GM19193 (cell line): Measurements from ENCODE around the gene CWH43.

ENCODE experiments used
- POLR2A ChIP-seq: IDR thresholded peaks from 4 replicates; pipeline ENCODE4 v1.6.1; 2011; ENCODE audit not compliant: insufficient read depth, insufficient read length; ENCODE audit errors: extremely low read depth

CWH43 gene

DNA sequence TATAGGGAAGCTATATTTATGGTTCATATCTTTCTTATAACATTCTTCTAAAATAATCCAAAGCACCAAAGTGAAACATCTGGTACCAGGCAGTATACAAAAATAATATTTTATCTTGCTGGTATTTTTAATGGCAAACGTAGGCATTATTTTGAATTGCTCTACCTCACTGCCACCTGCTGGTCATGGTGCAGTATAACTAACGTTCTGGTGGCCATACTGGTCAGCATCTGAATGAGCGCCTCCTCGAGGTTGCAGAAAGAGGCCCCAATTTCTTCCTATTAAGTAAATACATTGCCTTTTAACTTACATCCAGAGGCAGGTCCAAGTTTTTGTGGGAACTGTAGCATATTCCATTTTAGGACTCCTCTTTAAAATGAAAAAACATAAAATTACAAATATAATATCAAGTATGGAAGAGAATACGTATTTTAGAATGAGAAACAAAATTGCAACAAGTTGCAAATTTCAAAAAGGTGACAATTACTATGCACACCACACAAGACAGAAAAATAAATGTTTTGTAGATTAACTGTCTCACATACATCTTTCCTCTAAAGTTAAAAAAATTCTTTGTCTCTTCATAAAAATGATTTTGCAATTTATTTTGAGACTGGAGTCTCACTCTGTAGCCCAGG is 22.9 kb upstream of the CWH43 start:
- no peak for TF ChIP-seq POLR2A

DNA sequence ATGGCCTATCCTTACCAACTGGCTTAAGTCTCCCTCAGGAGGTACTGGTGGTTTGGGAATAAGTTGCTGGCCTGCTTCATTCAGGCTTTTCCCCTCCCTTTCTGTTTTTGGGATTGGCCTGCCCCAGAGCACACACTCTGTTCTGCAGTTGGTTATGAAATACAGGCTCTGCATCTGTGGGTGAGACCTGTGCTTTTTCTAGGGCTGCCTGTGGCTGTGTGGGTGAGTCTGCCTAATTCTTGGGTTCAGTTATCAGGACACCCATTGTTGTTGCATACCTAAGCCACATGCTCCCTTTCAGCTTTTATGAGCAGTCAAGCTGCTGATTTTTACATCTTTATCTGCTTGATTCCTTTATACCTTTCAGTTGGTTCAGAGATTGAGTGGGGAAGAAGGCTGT is 19.0 kb upstream of the CWH43 start:
- TF ChIP-seq POLR2A = no peak

DNA sequence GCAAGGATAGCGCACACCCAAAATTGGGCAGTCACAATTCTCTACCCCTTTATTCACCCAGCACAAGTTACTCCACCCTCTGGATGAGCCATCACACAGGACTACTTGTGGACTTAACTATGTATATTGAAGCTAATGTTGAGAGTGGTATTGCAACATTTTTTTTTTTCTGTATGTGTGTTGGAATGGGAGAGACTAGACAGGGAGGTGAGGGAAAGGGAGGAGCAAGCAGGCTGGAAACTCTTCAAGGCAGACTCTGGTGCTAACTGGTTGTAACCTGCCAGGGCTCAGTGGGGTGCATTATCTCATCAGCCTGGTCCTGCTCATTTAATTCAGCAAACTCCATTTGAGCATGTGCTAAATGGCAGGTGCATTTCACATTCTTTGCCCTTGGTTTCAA is 18.4 kb upstream of the CWH43 start:
- TF ChIP-seq POLR2A = no peak

DNA sequence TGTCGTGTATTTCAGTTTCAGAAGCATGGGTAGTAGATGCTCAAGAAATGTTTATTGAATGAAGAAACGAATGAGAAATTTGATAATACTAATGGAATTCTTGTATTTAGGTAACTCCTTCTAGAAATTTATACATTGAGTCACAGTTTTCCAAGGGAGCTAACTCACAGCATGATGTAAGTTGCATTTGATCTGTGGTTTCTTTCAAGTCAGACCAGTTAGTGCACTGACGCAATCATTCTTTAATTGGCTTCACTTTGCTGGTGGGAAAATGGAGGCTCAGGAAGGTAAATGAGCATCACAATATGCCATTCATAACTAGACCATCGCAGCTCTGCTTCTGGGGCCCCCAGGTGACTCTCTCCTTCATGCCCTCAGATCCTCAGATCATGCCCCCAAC is 17.3 kb upstream of the CWH43 start:
- no peak for TF ChIP-seq POLR2A

DNA sequence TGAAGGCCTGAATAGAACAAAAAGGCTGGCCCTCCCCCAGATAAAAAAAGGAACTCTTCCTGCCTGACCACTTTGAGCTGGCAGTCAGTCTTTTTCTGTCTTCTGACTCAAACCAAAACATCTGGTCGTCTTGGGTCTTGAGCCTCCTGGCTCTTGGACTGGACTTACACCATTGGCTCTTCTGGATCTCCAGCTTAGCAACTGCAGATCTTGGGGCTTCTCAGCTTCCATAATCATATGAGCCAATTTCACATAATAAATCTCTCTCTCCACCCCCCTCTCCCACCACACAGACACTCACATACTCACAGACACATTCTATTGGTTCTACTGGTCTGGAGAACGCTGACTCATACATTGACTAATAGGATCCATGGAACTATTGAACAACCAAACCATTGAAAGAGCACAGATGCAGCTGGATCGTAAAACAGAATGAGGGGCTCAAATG is 15.6 kb upstream of the CWH43 start:
- TF ChIP-seq POLR2A = no peak

DNA sequence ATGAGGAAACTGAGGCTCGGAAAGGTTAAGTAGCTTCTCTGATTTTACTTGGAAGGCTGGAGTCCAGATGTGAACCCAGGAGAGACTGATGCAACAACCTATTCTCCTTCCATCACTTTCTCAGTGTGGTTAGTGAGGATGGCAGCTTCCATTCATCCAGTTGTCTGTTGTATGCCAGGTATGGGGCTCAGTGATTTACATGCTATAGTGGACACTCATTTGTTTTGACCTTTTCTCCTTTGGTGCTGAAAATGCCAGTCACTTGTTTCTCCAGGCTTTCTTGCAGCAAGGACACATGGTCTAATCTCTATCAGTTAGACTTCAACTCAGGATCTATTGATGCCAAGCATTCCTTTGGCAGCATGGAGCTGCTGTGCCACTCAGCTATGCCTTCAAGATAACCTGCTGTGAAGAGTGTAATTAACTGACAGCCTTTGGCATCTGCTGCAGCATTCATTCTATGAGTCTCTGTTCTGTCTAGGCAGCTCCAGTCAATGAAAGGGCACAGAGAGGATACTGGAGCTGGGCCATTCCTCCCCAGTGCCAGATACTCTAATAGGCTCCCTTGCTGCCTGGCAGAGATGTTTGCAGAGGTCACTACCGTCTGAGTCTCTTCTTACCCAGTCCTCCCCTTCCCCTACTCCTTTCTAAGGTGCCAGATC is 11.0 kb upstream of the CWH43 start:
- no peak for TF ChIP-seq POLR2A

DNA sequence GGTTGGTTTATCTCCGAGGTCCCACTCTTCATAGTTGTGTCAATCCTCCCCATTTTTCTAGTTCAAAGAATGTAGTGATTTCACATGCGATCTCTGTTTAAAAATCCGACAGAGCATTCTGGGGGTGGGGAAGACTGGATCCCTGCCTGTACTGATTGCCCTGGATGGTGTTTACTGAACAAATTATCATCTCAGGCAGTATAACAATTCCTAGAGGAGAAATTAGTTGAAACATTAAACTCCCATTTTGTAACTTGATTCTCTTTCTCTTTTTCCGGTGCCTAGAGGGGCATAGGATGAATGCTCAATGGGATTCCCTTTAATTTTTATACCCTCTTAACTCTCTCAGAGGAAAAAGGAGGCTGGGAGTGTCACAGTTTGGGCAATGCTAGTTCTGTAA is 10.0 kb upstream of the CWH43 start:
- no peak for TF ChIP-seq POLR2A

DNA sequence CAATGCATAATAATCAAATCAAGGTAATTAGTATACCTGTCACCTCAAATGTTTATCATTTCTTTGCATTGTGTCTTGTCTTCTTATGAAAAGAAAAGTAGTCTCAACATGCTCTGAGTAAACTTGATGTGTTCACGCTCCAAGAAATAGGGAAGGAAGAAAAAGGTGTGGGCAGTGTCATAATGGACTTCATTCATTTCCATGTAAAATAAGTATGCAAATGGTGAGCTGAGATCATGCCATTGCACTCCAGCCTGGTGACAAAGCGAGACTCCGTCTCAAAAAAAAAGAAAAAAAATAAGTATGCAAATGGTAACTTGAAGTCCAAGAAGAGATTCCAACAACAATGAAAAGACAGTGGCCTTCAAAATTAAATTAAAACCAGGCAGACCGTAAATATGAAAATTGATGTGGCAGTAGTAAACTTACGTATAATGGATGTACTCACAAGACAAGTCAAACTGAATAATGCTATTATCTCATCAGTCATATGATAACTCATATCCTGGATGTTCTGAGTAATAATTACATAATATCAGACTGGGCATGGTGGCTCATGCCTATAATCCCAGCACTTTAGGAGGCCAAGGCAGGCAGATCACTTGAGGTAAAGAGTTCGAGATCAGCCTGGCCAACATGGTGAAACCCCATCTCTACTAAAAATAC is 6.0 kb upstream of the CWH43 start:
- no peak for TF ChIP-seq POLR2A

DNA sequence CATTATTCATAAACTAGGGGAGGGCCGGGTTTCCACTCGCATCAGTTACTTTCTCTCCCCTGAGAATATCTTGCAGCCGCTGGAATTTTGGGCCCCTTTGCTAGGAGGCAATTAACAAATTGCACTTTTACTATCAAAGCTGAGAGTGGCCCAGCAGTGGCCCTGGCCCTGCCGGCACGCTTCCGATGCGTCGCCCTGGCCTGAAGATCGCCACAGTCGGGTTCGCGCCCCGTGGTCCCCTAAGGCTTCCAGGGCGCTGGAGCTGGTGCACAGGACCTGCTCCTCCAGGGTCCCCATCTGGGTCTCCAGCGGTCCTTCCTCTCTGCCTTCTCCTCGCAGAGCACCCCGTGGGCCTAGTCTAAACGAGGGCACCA is 486 bp upstream of the CWH43 start:
- no peak for TF ChIP-seq POLR2A

DNA sequence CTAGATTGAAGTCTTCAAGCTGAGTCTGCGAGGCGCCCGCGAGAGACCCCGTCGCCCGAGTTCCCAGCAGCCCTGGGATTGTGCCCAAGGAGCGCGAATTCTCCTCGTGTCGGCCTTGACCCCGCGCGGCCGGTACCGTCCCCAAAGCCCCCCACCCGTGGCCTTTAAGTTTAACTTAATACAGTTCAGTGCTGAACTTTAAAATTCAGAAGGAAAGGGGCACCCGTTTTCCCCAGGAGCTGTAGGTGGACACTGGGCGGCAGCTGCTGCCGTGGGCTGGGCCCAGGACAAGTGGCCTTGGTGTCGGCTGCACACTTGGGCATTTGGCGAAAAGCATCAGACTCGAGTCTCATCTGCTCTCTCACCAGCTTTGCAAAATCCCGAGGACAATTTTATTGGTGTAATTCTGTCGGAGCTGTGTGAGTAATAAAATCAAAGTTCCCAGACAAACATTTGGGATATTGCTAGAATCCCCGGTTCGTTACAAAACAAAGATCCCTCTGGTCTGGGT is 634 bp downstream of the CWH43 start:
- TF ChIP-seq POLR2A = no peak

DNA sequence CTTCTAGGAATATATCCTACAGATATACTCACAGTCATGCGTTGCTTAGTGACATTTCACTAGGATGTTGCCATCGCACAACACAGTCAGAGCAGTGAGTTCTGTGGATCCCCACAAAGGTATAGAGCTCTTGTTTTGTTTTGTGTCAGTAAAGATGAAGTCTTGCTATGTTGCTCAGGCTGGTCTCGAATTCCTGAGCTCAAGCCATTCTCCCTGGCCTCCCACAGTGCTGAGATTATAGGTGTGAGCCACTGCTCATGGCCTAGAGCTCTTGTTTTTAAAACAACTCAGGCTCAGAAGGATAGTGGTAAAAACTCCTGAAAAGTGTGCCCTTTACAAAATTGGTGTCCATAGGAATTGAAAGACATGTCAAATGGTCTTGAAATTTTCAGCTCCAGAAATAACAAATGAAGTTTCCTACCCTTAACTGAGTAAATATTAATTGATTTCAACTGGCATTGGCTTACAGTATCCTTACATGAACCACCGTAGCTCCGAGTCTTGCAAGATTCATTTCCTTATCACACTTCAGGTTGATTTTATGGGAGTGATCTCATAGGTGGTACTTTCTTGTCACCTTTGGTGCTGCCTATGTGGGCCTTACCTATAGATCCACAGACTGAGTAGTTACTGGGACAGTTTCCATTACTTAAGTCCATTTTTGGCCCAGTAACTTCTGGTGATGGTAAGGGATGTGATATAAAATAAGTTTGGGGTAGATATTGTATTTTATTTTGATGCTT is 3.6 kb downstream of the CWH43 start:
- TF ChIP-seq POLR2A = no peak

DNA sequence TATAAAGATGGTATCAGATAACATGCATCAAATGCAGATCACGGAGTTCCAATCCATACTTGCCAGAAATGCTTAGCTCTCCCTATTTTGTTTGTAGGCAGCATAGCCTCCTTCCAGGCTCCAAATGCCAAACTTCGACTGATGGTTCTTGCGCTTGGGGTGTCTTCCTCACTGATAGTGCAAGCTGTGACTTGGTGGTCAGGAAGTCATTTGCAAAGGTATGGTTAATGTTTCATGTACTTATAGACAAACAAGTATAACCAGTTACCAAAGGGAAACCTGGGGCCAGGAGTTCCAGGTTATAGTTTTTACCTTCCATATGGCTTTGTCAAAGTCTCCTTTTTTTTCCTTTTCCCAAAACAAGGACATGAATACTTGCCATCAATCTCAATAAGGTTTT is 5.3 kb downstream of the CWH43 start:
- no peak for TF ChIP-seq POLR2A

DNA sequence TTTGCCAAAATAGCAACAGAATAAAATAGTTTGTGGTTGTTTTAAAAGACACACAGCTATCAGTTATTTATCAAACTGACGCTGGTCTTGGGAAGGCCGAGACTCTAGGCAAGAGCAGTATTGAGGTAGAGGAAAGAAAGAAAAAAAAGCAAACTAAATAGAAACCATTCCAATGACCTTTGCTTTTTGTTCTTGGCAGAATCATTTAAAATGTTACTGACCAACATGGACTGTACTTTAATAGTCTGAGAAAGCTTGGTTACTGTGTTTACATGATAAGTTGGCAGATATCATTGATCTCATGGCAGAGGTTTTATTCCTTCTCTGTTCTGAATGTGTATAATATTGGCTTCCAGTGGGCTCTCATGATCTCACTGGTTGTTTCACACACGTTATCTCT is 11.9 kb downstream of the CWH43 start:
- TF ChIP-seq POLR2A = no peak

DNA sequence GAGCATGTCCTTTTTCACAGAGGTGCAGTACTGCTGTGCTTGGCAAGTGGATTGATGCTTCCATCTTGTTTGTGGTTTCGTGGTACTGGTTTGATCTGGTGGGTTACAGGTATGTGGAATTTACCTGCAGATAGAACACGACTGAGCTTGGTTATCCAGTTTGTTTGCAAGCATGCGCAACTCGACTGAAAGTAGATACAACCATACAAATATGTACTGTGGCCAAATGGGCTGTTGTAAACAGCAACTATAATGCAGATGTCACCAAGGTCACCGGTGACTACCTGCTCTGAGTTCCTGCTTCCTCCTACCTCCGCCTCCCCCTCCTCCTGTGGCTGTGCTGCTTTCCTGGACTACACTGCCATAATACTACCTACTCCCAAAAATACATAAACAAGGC is 12.4 kb downstream of the CWH43 start:
- no peak for TF ChIP-seq POLR2A

DNA sequence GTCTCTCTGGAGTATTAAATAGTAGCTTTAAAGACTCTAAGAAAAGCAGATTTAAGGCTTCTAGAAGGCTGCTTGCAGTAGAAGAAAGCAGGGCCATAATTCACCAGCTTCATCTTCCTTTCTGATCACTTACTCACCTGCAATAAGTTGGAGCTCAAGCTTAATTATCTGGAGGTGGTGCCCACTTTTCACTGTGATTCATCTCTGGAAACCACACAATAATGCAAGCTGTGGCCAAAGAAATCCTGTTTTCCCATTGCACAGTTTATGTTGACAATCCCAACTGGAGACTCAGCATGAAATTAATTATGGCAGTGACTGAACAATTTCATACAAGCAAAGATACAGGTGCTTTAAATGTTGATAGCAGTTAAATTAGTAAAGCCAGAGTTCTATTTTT is 14.7 kb downstream of the CWH43 start:
- TF ChIP-seq POLR2A = no peak

DNA sequence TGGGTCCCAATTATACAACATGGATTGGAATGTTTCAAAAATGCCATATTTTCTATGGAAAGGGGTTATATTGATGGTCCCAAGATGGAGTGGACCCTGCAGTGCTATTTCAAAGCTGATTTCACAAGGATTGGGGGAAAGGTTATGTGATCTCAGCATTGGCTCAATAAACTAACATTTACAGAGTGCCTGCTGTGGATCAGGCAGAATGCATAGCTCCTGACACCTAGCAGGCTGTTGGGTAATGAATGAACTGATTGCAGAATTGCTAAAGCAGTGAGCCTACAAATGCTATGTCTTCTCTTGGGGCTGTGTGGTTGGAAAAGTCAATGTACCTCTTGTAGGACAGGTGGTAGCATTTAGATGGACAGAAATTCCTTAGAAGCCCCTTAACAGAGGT is 16.9 kb downstream of the CWH43 start:
- no peak for TF ChIP-seq POLR2A

DNA sequence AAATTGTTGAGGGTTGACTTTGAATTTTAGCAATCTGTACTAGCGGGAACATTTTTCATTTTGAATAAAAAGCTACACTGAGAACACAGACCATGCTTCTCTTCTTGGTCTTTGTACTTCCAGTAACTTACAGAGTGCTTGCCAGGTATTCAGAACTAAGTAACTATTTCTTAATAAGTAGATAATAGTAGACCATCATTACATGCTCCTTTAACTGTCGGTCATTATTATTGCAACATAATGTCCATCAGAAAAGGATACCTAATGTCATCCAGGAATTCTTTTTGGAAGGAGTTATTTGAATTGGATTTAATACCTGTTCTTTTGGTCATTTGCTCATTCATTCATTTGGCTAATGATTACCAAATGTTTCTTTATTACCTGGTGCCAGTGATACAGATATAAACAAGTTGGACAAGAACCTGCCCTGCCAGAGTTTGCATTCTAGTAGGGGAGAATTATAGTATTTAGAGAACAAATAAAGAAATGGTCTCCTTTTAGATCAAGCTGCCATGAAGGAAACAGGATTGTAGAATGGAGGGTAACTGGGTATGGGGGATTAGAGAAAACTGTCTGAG is 32.7 kb downstream of the CWH43 start:
- TF ChIP-seq POLR2A = no peak
